T-helper 2 cell treated with Interferon-gamma antibody and Interleukin-4, amounts not matched to agents 5 μg/mL and 100 μg/mL, for 36 hours (primary cell): Measurements from ENCODE around the gene RDH16.
"Not testable (repeated sequence)": the region's sequence is repeated elsewhere in the genome, so short reads cannot be mapped to it uniquely, and the experiment has no call there.

ENCODE experiments used
- DNase-seq: peaks from one replicate; pipeline ENCODE4 v3.0.0; 2021; ENCODE audit warnings: low spot score
- H3K27ac Mint-ChIP-seq: one replicate; pipeline ENCODE4 v1.8.0; 2021; ENCODE audit warnings: mild to moderate bottlenecking, mixed read lengths
- H3K27me3 Mint-ChIP-seq: one replicate; pipeline ENCODE4 v1.8.0; 2021; ENCODE audit warnings: low read depth, mixed read lengths
- H3K36me3 Mint-ChIP-seq: one replicate; pipeline ENCODE4 v1.8.0; 2021; ENCODE audit warnings: low read depth, mixed read lengths
- H3K4me1 Mint-ChIP-seq: one replicate; pipeline ENCODE4 v1.8.0; 2021; ENCODE audit warnings: low read depth, mixed read lengths
- H3K4me3 Mint-ChIP-seq: one replicate; pipeline ENCODE4 v1.8.0; 2022; ENCODE audit warnings: mild to moderate bottlenecking, moderate library complexity, mixed read lengths
- H3K9me3 Mint-ChIP-seq: one replicate; pipeline ENCODE4 v1.8.0; 2021; ENCODE audit warnings: mixed read lengths

Gene RDH16

GRCh38 chr12:56932867-56933266 is 24.5 kb downstream of the RDH16 start:
- Mint-ChIP-seq H3K4me3 (no peak overlapping the region), H3K36me3 (no peaks in the 10 kb centered on the region), H3K27me3 (peaks cover 9% of the 10 kb centered on the region), H3K9me3 (no peaks in the 10 kb centered on the region), H3K27ac (no peak overlapping the region), H3K4me1 (peaks cover 11% of the 10 kb centered on the region)
- no peak for DNase-seq

DNA sequence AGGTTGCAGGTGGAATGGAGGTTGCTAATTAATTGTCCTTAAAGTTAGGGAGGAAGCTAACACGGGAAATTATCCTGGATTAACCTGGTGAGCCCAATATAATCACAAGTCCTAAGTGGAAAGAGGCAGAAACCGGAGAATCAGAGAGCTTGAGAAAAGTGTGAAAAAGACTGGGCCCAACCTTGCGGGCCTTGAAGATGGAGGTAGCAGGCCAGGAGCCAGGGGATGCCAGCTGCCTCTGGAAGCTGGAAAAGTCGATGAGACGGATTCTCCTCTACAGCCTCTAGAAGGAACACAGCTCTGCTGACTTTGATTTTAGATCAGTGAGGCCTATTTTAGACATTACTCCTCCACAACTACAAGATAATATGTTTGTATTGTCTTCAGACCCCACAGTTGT is 25.3 kb downstream of the RDH16 start:
- Mint-ChIP-seq H3K4me1 (peaks cover 11% of the 10 kb centered on the region), H3K36me3 (no peaks in the 10 kb centered on the region), H3K27me3 (peaks cover 8% of the 10 kb centered on the region), H3K27ac (no peak overlapping the region), H3K4me3 (no peak overlapping the region), H3K9me3 (no peaks in the 10 kb centered on the region)
- no peak for DNase-seq

DNA sequence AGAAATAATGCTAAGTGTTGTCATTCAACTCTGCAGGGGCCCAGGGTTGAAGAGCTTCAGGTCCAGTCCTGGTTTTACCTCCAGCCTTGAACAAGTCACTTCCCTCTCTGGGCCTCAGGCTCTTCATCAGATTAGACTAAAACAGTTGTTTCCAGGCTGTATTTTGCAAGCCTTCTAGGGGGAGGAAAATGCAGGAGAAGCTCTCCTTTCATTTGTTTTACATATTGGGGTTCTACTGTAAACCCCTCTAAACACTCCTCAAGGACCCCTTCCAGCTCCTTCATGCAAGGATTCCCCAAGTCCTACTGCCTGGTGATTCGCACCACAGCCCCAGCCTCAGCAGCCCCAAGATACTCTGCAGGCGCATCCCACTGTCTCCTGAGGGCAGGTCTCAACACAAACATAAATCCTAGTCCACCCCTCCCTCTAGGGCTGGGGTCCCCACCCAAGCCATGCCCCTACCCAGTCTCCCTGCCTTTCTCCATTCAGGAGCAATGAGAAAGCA is 25.9 kb downstream of the RDH16 start:
- Mint-ChIP-seq H3K27ac (peak overlapping the region; percentile 13), H3K4me3 (no peak overlapping the region), H3K4me1 (peaks cover 11% of the 10 kb centered on the region), H3K9me3 (no peaks in the 10 kb centered on the region), H3K36me3 (no peaks in the 10 kb centered on the region), H3K27me3 (peaks cover 14% of the 10 kb centered on the region)
- no peak for DNase-seq

- Mint-ChIP-seq H3K27ac (no peak overlapping the region), H3K4me3 (no peak overlapping the region), H3K27me3 (peaks cover 14% of the 10 kb centered on the region), H3K4me1 (peaks cover 11% of the 10 kb centered on the region), H3K36me3 (no peaks in the 10 kb centered on the region), H3K9me3 (no peaks in the 10 kb centered on the region)
- DNase-seq: no peak
Observed at GRCh38 chr12:56930241-56930640, 27.2 kb downstream of the RDH16 start.

DNA sequence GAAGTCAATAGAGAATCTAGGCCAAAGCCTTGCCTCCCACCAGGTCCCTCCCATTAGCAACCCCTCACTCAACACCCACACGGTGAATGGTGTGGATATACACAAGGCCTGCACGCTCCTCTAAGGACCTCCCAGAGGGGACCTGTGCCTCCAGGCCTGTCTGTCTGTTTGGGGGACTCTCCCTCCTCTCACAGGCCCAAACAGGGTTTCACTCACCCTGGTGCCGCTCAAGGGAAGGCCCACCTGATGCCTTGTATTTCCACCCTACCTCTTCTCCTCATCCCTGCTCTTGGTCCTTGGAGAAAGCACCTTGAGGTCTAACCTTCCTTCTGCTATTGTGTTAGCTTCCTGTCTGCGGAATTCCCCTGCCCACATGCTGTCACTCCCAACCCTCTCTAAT is 27.6 kb downstream of the RDH16 start:
- Mint-ChIP-seq H3K27ac (no peak overlapping the region), H3K9me3 (no peaks in the 10 kb centered on the region), H3K4me1 (peaks cover 8% of the 10 kb centered on the region)

DNA sequence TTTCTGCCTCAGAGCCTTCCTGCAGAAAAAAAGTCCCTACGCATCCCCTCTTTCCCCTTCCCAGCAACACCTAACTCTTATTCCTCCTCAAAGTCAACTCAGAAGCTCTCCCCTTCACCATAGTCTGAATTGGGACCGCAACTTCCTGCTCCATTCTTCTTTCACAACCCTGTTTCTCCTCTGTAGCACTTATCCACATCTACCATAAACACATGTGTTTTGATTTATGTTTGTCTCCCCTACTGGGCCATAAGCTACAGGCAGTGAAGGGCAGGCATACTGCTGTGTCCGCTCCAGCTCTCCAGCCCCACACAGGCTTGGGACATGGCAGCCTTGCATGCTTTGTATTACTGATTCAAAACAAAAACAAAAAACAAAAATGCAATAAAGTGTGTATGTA is 29.1 kb downstream of the RDH16 start:
- Mint-ChIP-seq H3K4me3 (no peak overlapping the region), H3K36me3 (no peaks in the 10 kb centered on the region), H3K9me3 (no peaks in the 10 kb centered on the region), H3K27me3 (peaks cover 12% of the 10 kb centered on the region), H3K4me1 (peaks cover 8% of the 10 kb centered on the region), H3K27ac (no peak overlapping the region)
- no peak for DNase-seq

More for the DNA sequence above, 27.6 kb downstream of the RDH16 start:
- Mint-ChIP-seq H3K4me3 (no peak overlapping the region), H3K36me3 (no peaks in the 10 kb centered on the region), H3K27me3 (peaks cover 12% of the 10 kb centered on the region)
- no peak for DNase-seq

- H3K27me3 Mint-ChIP-seq: peaks cover 12% of the 10 kb centered on the region
- H3K4me3 Mint-ChIP-seq: no peak overlapping the region
- DNase-seq: no peak
- no peak overlapping the region for H3K27ac Mint-ChIP-seq
- peaks cover 8% of the 10 kb centered on the region for H3K4me1 Mint-ChIP-seq
- H3K9me3 Mint-ChIP-seq: no peaks in the 10 kb centered on the region
- H3K36me3 Mint-ChIP-seq: no peaks in the 10 kb centered on the region
Observed at GRCh38 chr12:56927281-56927680, 30.1 kb downstream of the RDH16 start.

- Mint-ChIP-seq H3K27ac (no peak overlapping the region), H3K9me3 (peaks cover 7% of the 10 kb centered on the region), H3K36me3 (no peaks in the 10 kb centered on the region), H3K4me3 (no peak overlapping the region), H3K4me1 (no peaks in the 10 kb centered on the region), H3K27me3 (peaks cover 4% of the 10 kb centered on the region)
- no peak for DNase-seq
Observed at GRCh38 chr12:56922031-56922430, 35.4 kb downstream of the RDH16 start.

- no peaks in the 10 kb centered on the region for H3K4me1 Mint-ChIP-seq
- no peaks in the 10 kb centered on the region for H3K27me3 Mint-ChIP-seq
- no peak for DNase-seq
- no peak overlapping the region for H3K4me3 Mint-ChIP-seq
- no peak overlapping the region for H3K27ac Mint-ChIP-seq
- no peaks in the 10 kb centered on the region for H3K36me3 Mint-ChIP-seq
- H3K9me3 Mint-ChIP-seq: peaks cover 7% of the 10 kb centered on the region
Observed at GRCh38 chr12:56921346-56921745, 36.1 kb downstream of the RDH16 start.

- not testable (repeated sequence) for H3K27ac Mint-ChIP-seq, H3K36me3 Mint-ChIP-seq, DNase-seq, H3K27me3 Mint-ChIP-seq, H3K4me3 Mint-ChIP-seq, H3K4me1 Mint-ChIP-seq, H3K9me3 Mint-ChIP-seq
Observed at GRCh38 chr12:56918139-56918538, 39.3 kb downstream of the RDH16 start.

GRCh38 chr12:56916996-56917333 is 40.4 kb downstream of the RDH16 start:
- Mint-ChIP-seq H3K27ac (no peak overlapping the region), H3K27me3 (no peaks in the 10 kb centered on the region)

GRCh38 chr12:56916296-56916995 is 41.0 kb downstream of the RDH16 start:
- Mint-ChIP-seq H3K27me3 (no peaks in the 10 kb centered on the region), H3K4me3 (no peak overlapping the region), H3K36me3 (no peaks in the 10 kb centered on the region), H3K9me3 (peaks cover 7% of the 10 kb centered on the region), H3K27ac (no peak overlapping the region), H3K4me1 (no peaks in the 10 kb centered on the region)
- no peak for DNase-seq

More at GRCh38 chr12:56916996-56917333, 40.4 kb downstream of the RDH16 start:
- no peaks in the 10 kb centered on the region for H3K4me1 Mint-ChIP-seq
- H3K9me3 Mint-ChIP-seq: peaks cover 7% of the 10 kb centered on the region
- H3K36me3 Mint-ChIP-seq: no peaks in the 10 kb centered on the region
- no peak for DNase-seq
- H3K4me3 Mint-ChIP-seq: no peak overlapping the region

DNA sequence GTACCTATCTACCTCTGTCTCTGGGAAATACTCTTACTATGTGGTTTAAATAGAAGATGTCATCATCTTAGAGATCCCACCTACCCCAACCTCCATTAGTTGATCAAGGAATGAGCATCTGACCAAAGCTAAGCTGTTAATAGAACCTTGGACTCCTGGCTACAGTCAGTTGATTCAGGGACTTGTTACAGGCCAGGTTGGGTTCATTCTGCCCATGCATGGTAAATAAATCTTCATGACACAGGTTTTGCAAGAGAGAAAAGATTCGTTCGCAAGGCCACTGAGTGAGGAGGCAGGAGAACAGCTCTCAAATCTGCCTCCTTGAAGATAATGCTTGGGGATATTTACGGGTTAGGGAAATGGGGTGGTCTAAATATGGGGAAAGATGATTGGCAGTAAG is 42.7 kb downstream of the RDH16 start:
- Mint-ChIP-seq H3K4me3 (no peak overlapping the region), H3K36me3 (no peaks in the 10 kb centered on the region), H3K27ac (no peak overlapping the region), H3K4me1 (no peaks in the 10 kb centered on the region), H3K9me3 (peaks cover 13% of the 10 kb centered on the region), H3K27me3 (no peaks in the 10 kb centered on the region)
- DNase-seq: no peak

GRCh38 chr12:56914256-56914655 is 43.2 kb downstream of the RDH16 start:
- Mint-ChIP-seq H3K27me3 (no peaks in the 10 kb centered on the region), H3K4me3 (no peak overlapping the region), H3K36me3 (no peaks in the 10 kb centered on the region), H3K4me1 (no peaks in the 10 kb centered on the region), H3K27ac (no peak overlapping the region), H3K9me3 (peaks cover 17% of the 10 kb centered on the region)
- no peak for DNase-seq

DNA sequence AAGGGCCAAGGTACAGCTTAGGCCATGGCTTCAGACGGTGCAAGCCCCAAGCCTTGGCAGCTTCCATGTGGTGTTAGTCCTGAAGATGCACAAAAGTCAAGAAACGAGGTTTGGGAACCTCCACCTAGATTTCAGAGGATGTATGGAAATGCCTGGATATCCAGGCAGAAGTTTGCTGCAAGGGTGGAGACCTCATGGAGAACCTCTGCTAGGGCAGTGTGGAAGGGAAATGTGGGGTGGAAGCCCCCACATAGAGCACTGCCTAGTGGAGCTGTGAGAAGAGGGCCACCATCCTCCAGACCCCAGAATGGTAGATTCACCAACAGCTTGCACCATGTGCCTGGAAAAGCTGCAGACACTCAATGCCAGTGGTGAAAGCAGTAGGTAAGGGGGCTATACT is 48.0 kb downstream of the RDH16 start:
- peaks cover 22% of the 10 kb centered on the region for H3K9me3 Mint-ChIP-seq
- H3K36me3 Mint-ChIP-seq, H3K27me3 Mint-ChIP-seq, H3K4me3 Mint-ChIP-seq, H3K27ac Mint-ChIP-seq, H3K4me1 Mint-ChIP-seq, DNase-seq: not testable (repeated sequence)
